A673 (cell line): ENCODE measurements around the gene RASGRP1. TPM values are rescaled to one million over a fixed set of nuclear protein-coding genes. Genes with fewer than 3 reads are reported as not detected.

Source experiments
- BruUV-seq: library from RNA; stranded (reverse); fragments of 400-500 nt; replicated peaks from 2 replicates; lab custom pipeline; 2021; lab: Mats Ljungman, UMichigan
- CTCF ChIA-PET: fragments of 300-600 bp; sonication (Branson Sonifier 250); formaldehyde crosslinking; loops from one replicate; lab custom pipeline; 2022; ENCODE audit warnings: antibody characterized with exemption; lab: Charles Lee
- POLR2A ChIA-PET: fragments of 300-600 bp; sonication (Branson Sonifier 250); formaldehyde crosslinking; loops from one replicate; lab custom pipeline; 2022; ENCODE audit warnings: antibody characterized with exemption; ENCODE audit not compliant: low non-redundant PET; lab: Charles Lee
- DNase-seq: peaks from one replicate; pipeline ENCODE4 v3.0.0-alpha.2; 2015; ENCODE audit warnings: low spot score
- H3K27ac ChIP-seq: fragments of 200-600 bp; sonication (generic); 2 replicates; pipeline ENCODE4 v1.5.1; 2016; ENCODE audit warnings: mixed run types, low read depth, mild to moderate bottlenecking, mixed read lengths, antibody characterized with exemption, low read length; ENCODE audit not compliant: poor library complexity, severe bottlenecking
- H3K27me3 ChIP-seq: fragments of 200-600 bp; sonication (generic); replicated peaks from 2 replicates; pipeline ENCODE4 v1.6.1; 2017; ENCODE audit warnings: mixed run types, low read depth, mild to moderate bottlenecking, mixed read lengths, antibody characterized with exemption, low read length; ENCODE audit not compliant: insufficient read depth, poor library complexity
- H3K36me3 ChIP-seq: fragments of 200-600 bp; sonication (generic); 2 replicates; pipeline ENCODE4 v1.6.1; 2016; ENCODE audit warnings: mixed run types, mild to moderate bottlenecking, mixed read lengths, antibody characterized with exemption, low read length; ENCODE audit not compliant: insufficient read depth, poor library complexity, severe bottlenecking
- H3K4me1 ChIP-seq: fragments of 200-600 bp; sonication (generic); 2 replicates; pipeline ENCODE4 v1.6.1; 2017; ENCODE audit warnings: mixed run types, mild to moderate bottlenecking, mixed read lengths, antibody characterized with exemption, low read length; ENCODE audit not compliant: insufficient read depth, poor library complexity, severe bottlenecking
- H3K4me3 ChIP-seq: fragments of 200-600 bp; sonication (generic); 2 replicates; pipeline ENCODE4 v1.5.1; 2016; ENCODE audit warnings: low read depth, mixed run types, mild to moderate bottlenecking, mixed read lengths, low read length; ENCODE audit not compliant: poor library complexity, severe bottlenecking
- H3K9me3 ChIP-seq: fragments of 200-600 bp; sonication (generic); 2 replicates; pipeline ENCODE4 v1.6.1; 2016; ENCODE audit warnings: mixed run types, low read depth, mild to moderate bottlenecking, mixed read lengths, antibody characterized with exemption, low read length; ENCODE audit not compliant: poor library complexity, severe bottlenecking
- EZH2 ChIP-seq: fragments of 200-600 bp; sonication (generic); IDR thresholded peaks from 2 replicates; pipeline ENCODE4 v1.6.1; 2017; ENCODE audit warnings: borderline replicate concordance, low read depth, mild to moderate bottlenecking, mixed read lengths, antibody characterized with exemption, low read length; ENCODE audit not compliant: poor library complexity, severe bottlenecking
- intact Hi-C: fragments of 100-400 bp; cut with micrococcal nuclease; formaldehyde crosslinking; loops from one replicate; pipeline ENCODE4 v1.10.0; 2022; ENCODE audit not compliant: unreplicated experiment
- total RNA-seq: library from RNA; stranded (reverse); gene quantifications from 2 replicates; pipeline ENCODE4 v1.2.3, GENCODE V29; 2021
- TF ChIP-seq, protein P1 (sequence below): fragments of 300-800, 200-600 bp; sonication (generic); conservative IDR thresholded peaks from 2 replicates; pipeline ENCODE4 v1.5.1; 2017; ENCODE audit warnings: low read depth, mild to moderate bottlenecking, antibody characterized with exemption, low read length, moderate library complexity, mixed read lengths

RASGRP1 gene
- total RNA-seq, 1 experiment from 2014 or later: not detected

DNA sequence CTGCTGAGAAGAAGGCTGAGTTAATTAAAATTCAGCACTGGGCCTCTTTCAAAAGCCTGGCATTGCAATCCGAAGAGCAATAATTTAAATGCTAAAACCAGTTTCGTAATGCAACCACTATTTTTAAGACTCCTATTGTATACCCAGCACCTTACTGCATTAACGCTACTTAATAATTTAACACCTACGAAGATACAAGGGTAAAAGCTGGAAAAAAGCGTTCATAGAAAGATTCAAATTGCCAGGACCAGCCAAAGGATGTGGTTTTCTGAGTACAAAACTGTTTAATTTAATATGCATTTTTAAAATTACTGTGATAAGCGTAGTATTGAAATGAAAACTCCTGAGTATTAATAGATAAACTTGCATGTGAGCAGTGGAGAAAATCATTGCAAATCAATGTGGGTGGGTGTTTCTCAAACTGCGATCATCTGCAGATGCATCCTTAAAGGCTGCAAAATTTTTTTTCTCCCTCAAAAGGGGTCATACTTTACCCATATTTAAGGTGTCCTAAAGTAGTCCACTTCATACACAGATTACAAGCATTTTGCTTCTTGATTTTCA is 12.9 kb upstream of the RASGRP1 start:
- intact Hi-C loops: no loop called here
- POLR2A ChIA-PET: no interaction called here
- no peak for TF ChIP-seq EZH2
- TF ChIP-seq, protein P1, sequence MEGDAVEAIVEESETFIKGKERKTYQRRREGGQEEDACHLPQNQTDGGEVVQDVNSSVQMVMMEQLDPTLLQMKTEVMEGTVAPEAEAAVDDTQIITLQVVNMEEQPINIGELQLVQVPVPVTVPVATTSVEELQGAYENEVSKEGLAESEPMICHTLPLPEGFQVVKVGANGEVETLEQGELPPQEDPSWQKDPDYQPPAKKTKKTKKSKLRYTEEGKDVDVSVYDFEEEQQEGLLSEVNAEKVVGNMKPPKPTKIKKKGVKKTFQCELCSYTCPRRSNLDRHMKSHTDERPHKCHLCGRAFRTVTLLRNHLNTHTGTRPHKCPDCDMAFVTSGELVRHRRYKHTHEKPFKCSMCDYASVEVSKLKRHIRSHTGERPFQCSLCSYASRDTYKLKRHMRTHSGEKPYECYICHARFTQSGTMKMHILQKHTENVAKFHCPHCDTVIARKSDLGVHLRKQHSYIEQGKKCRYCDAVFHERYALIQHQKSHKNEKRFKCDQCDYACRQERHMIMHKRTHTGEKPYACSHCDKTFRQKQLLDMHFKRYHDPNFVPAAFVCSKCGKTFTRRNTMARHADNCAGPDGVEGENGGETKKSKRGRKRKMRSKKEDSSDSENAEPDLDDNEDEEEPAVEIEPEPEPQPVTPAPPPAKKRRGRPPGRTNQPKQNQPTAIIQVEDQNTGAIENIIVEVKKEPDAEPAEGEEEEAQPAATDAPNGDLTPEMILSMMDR: no peak

DNA sequence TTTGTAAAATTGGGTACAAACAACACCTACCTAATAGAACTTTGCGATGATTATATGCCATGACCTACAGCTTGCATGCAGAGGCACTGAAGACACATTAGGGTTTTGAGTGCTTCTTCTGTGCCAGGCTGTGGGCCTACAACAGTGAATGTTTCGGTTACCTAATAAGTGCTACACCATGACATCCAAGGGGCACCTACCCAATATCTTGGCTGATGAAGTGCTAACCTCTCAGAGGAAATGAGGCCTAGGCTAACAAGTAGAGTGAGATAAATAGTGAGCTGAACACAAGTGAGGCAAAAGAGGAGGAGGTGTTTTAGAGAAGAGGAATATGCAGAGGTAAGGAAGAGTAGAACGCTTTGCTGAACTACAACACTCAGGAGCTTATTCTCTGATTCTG is 12.2 kb upstream of the RASGRP1 start:
- intact Hi-C loops: no loop called here
- no TSS peak for BruUV-seq
- POLR2A ChIA-PET: no interaction called here
- CTCF ChIA-PET: no interaction called here
- H3K27ac ChIP-seq: no peak overlapping the region
- H3K9me3 ChIP-seq: no peaks in the 10 kb centered on the region
- H3K27me3 ChIP-seq: peaks cover 15% of the 10 kb centered on the region
- TF ChIP-seq EZH2: no peak
- TF ChIP-seq, protein P1: no peak
- no peak for DNase-seq
- H3K36me3 ChIP-seq: no peaks in the 10 kb centered on the region
- no peaks in the 10 kb centered on the region for H3K4me1 ChIP-seq
- no peak overlapping the region for H3K4me3 ChIP-seq

More for the DNA sequence above, 12.9 kb upstream of the RASGRP1 start:
- Histone ChIP-seq H3K4me1 (no peaks in the 10 kb centered on the region), H3K36me3 (no peaks in the 10 kb centered on the region), H3K27me3 (peaks cover 15% of the 10 kb centered on the region), H3K9me3 (no peaks in the 10 kb centered on the region), H3K27ac (no peak overlapping the region), H3K4me3 (no peak overlapping the region)
- BruUV-seq: no TSS peak
- DNase-seq: no peak
- CTCF ChIA-PET: interaction anchor here (1.3 kb wide), 1 partner anchor 122 kb away, joined by 3 read pairs; no protein-coding TSS in a partner anchor

DNA sequence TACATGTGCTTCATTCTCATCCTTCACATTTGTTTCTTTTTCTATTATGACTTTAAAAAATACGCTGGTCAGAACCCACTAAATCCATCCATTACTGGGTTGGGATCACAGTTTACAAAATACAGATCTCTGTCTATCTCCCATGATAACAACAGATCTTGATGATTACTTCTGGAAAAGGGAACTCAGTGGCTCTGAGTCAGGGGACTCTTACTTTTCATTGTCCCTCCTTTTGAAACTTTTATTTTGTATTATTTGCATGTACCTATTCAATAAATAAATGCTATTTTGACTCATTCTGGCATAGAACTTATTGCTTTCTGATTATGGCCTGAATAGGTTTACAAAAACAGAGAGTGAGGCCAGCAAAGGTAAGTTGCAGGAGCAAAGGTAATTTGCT is 11.6 kb upstream of the RASGRP1 start:
- POLR2A ChIA-PET: no interaction called here
- H3K36me3 ChIP-seq: no peaks in the 10 kb centered on the region
- no peaks in the 10 kb centered on the region for H3K4me1 ChIP-seq
- DNase-seq: no peak
- no peak overlapping the region for H3K4me3 ChIP-seq
- no TSS peak for BruUV-seq
- CTCF ChIA-PET: no interaction called here
- no peaks in the 10 kb centered on the region for H3K9me3 ChIP-seq
- H3K27me3 ChIP-seq: peaks cover 15% of the 10 kb centered on the region
- TF ChIP-seq EZH2: no peak
- TF ChIP-seq, protein P1: no peak
- intact Hi-C loops: no loop called here
- H3K27ac ChIP-seq: no peak overlapping the region
